Activated T-helper 1 cell treated with anti-CD3 and anti-CD28 coated beads, Interleukin-12 subunit alpha, Interleukin-12 subunit beta, Interleukin-2, Interleukin-4 antibody, amounts not matched to agents 30 ng/mL and 10 ng/mL and 1 ng/mL, durations not matched to agents 14 hours and 24 hours and 36 hours (primary cell): ENCODE measurements around the gene MTMR10. TPM values are rescaled to one million over a fixed set of nuclear protein-coding genes. Genes with fewer than 3 reads are reported as not detected.

ENCODE experiments used
- DNase-seq: peaks from one replicate; pipeline ENCODE4 v3.0.0; 2021; ENCODE audit warnings: low spot score
- H3K27ac Mint-ChIP-seq: one replicate; pipeline ENCODE4 v1.8.0; 2021; ENCODE audit warnings: mild to moderate bottlenecking, mixed read lengths
- H3K27me3 Mint-ChIP-seq: one replicate; pipeline ENCODE4 v1.8.0; 2022; ENCODE audit warnings: mild to moderate bottlenecking, moderate library complexity, mixed read lengths; ENCODE audit not compliant: insufficient read depth
- H3K36me3 Mint-ChIP-seq: one replicate; pipeline ENCODE4 v1.8.0; 2021; ENCODE audit warnings: low read depth, mixed read lengths
- H3K4me1 Mint-ChIP-seq: one replicate; pipeline ENCODE4 v1.8.0; 2021; ENCODE audit warnings: low read depth, mixed read lengths
- H3K4me3 Mint-ChIP-seq: one replicate; pipeline ENCODE4 v1.8.0; 2021; ENCODE audit warnings: mild to moderate bottlenecking, moderate library complexity, mixed read lengths
- H3K9me3 Mint-ChIP-seq: one replicate; pipeline ENCODE4 v1.8.0; 2021; ENCODE audit warnings: mixed read lengths
- intact Hi-C: fragments of 100-400 bp; cut with micrococcal nuclease; formaldehyde crosslinking; loops from one replicate; pipeline ENCODE4 v1.15.1; 2024
- total RNA-seq: library from RNA; stranded (reverse); gene quantifications from 2 replicates; pipeline ENCODE4 v1.2.3, GENCODE V29; 2022

MTMR10 gene
- total RNA-seq, 1 donor from 2014 or later, result 13.4 TPM

- Mint-ChIP-seq H3K4me1 (peaks cover 25% of the 10 kb centered on the region), H3K4me3 (no peak overlapping the region), H3K36me3 (peaks cover 20% of the 10 kb centered on the region)
Measured at GRCh38 chr15:30973379-30973778, 18.0 kb downstream of the MTMR10 start.

GRCh38 chr15:30969724-30970123, 21.7 kb downstream of the MTMR10 start:
- no peak overlapping the region for H3K4me3 Mint-ChIP-seq
- H3K27me3 Mint-ChIP-seq, result no peaks in the 10 kb centered on the region
- H3K27ac Mint-ChIP-seq, result no peak overlapping the region
- H3K9me3 Mint-ChIP-seq, result no peaks in the 10 kb centered on the region
- no peak for DNase-seq
- H3K4me1 Mint-ChIP-seq, result peaks cover 25% of the 10 kb centered on the region
- intact Hi-C loops, result loop anchor here (10.0 kb wide), 1 partner anchor 155 kb away; no protein-coding TSS in a partner anchor
- H3K36me3 Mint-ChIP-seq, result peaks cover 18% of the 10 kb centered on the region

More at GRCh38 chr15:30973379-30973778, 18.0 kb downstream of the MTMR10 start:
- no peak for DNase-seq
- Mint-ChIP-seq H3K9me3 (no peaks in the 10 kb centered on the region), H3K27ac (no peak overlapping the region), H3K27me3 (no peaks in the 10 kb centered on the region)
- intact Hi-C loops, result no loop called here

- peaks cover 23% of the 10 kb centered on the region for H3K36me3 Mint-ChIP-seq
- H3K27me3 Mint-ChIP-seq, result no peaks in the 10 kb centered on the region
- no peak overlapping the region for H3K27ac Mint-ChIP-seq
- H3K9me3 Mint-ChIP-seq, result no peaks in the 10 kb centered on the region
- no peak for DNase-seq
- H3K4me3 Mint-ChIP-seq, result no peak overlapping the region
- peaks cover 18% of the 10 kb centered on the region for H3K4me1 Mint-ChIP-seq
- intact Hi-C loops, result loop anchor here (10.0 kb wide), 1 partner anchor 161 kb away; no protein-coding TSS in a partner anchor
Measured at GRCh38 chr15:30963681-30964080, 27.7 kb downstream of the MTMR10 start.

- Mint-ChIP-seq H3K4me3 (no peak overlapping the region), H3K36me3 (peaks cover 26% of the 10 kb centered on the region), H3K27ac (no peak overlapping the region), H3K4me1 (peaks cover 15% of the 10 kb centered on the region), H3K27me3 (no peaks in the 10 kb centered on the region), H3K9me3 (no peaks in the 10 kb centered on the region)
- no peak for DNase-seq
- intact Hi-C loops, result loop anchor here (10.0 kb wide), 1 partner anchor 162 kb away; no protein-coding TSS in a partner anchor
Measured at GRCh38 chr15:30962659-30963058, 28.8 kb downstream of the MTMR10 start.

GRCh38 chr15:30962079-30962478, 29.3 kb downstream of the MTMR10 start:
- Mint-ChIP-seq H3K4me1 (peaks cover 15% of the 10 kb centered on the region), H3K36me3 (peaks cover 32% of the 10 kb centered on the region), H3K27ac (no peak overlapping the region), H3K4me3 (no peak overlapping the region), H3K9me3 (no peaks in the 10 kb centered on the region), H3K27me3 (no peaks in the 10 kb centered on the region)
- intact Hi-C loops, result loop anchor here (10.0 kb wide), 1 partner anchor 163 kb away; no protein-coding TSS in a partner anchor
- DNase-seq, result no peak

- Mint-ChIP-seq H3K36me3 (peaks cover 46% of the 10 kb centered on the region), H3K27ac (no peak overlapping the region), H3K9me3 (no peaks in the 10 kb centered on the region), H3K4me1 (peaks cover 35% of the 10 kb centered on the region), H3K4me3 (no peak overlapping the region), H3K27me3 (no peaks in the 10 kb centered on the region)
- intact Hi-C loops, result no loop called here
- no peak for DNase-seq
Measured at GRCh38 chr15:30958219-30958618, 33.2 kb downstream of the MTMR10 start.

GRCh38 chr15:30956216-30957124, 35.0 kb downstream of the MTMR10 start:
- Mint-ChIP-seq H3K27me3 (no peaks in the 10 kb centered on the region), H3K27ac (peak overlapping the region; percentile 26), H3K4me1 (peaks cover 20% of the 10 kb centered on the region), H3K4me3 (no peak overlapping the region), H3K36me3 (peaks cover 45% of the 10 kb centered on the region), H3K9me3 (no peaks in the 10 kb centered on the region)
- intact Hi-C loops, result no loop called here
- DNase-seq, result no peak

- Mint-ChIP-seq H3K4me1 (peaks cover 20% of the 10 kb centered on the region), H3K27me3 (no peaks in the 10 kb centered on the region), H3K9me3 (no peaks in the 10 kb centered on the region), H3K27ac (no peak overlapping the region), H3K36me3 (peaks cover 45% of the 10 kb centered on the region), H3K4me3 (no peak overlapping the region)
- intact Hi-C loops, result no loop called here
- DNase-seq, result no peak
Measured at GRCh38 chr15:30954674-30955073, 36.8 kb downstream of the MTMR10 start.

- no peaks in the 10 kb centered on the region for H3K27me3 Mint-ChIP-seq
- H3K4me1 Mint-ChIP-seq, result peaks cover 20% of the 10 kb centered on the region
- intact Hi-C loops, result no loop called here
- peaks cover 49% of the 10 kb centered on the region for H3K36me3 Mint-ChIP-seq
- peaks cover 4% of the 10 kb centered on the region for H3K9me3 Mint-ChIP-seq
- H3K27ac Mint-ChIP-seq, result peak overlapping the region; percentile 29
- DNase-seq, result no peak
- no peak overlapping the region for H3K4me3 Mint-ChIP-seq
Measured at GRCh38 chr15:30953731-30954378, 37.6 kb downstream of the MTMR10 start.

GRCh38 chr15:30953183-30953582, 38.2 kb downstream of the MTMR10 start:
- peaks cover 4% of the 10 kb centered on the region for H3K9me3 Mint-ChIP-seq
- intact Hi-C loops, result no loop called here
- no peaks in the 10 kb centered on the region for H3K27me3 Mint-ChIP-seq
- no peak overlapping the region for H3K4me3 Mint-ChIP-seq
- H3K4me1 Mint-ChIP-seq, result peaks cover 20% of the 10 kb centered on the region
- H3K36me3 Mint-ChIP-seq, result peaks cover 53% of the 10 kb centered on the region
- no peak overlapping the region for H3K27ac Mint-ChIP-seq
- DNase-seq, result no peak

- Mint-ChIP-seq H3K9me3 (no peaks in the 10 kb centered on the region), H3K36me3 (peaks cover 43% of the 10 kb centered on the region), H3K27me3 (no peaks in the 10 kb centered on the region), H3K4me1 (no peaks in the 10 kb centered on the region), H3K4me3 (no peak overlapping the region), H3K27ac (no peak overlapping the region)
- DNase-seq, result no peak
- intact Hi-C loops, result no loop called here
Measured at GRCh38 chr15:30943654-30944335, 47.6 kb downstream of the MTMR10 start.

GRCh38 chr15:30941520-30941919, 49.9 kb downstream of the MTMR10 start:
- intact Hi-C loops, result no loop called here
- Mint-ChIP-seq H3K27ac (no peak overlapping the region), H3K9me3 (no peaks in the 10 kb centered on the region), H3K4me3 (no peak overlapping the region), H3K27me3 (no peaks in the 10 kb centered on the region), H3K4me1 (no peaks in the 10 kb centered on the region), H3K36me3 (peaks cover 36% of the 10 kb centered on the region)
- no peak for DNase-seq
